NCI-H774 (cell line): ENCODE results near the gene PDPK1.
"Not testable (repeated sequence)": the region's sequence is repeated elsewhere in the genome, so short reads cannot be mapped to it uniquely, and the experiment has no call there.

Experiments used
- DNase-seq: peaks from one replicate; lab custom pipeline; 2025; lab: John Stamatoyannopoulos, UW

Gene PDPK1

DNA sequence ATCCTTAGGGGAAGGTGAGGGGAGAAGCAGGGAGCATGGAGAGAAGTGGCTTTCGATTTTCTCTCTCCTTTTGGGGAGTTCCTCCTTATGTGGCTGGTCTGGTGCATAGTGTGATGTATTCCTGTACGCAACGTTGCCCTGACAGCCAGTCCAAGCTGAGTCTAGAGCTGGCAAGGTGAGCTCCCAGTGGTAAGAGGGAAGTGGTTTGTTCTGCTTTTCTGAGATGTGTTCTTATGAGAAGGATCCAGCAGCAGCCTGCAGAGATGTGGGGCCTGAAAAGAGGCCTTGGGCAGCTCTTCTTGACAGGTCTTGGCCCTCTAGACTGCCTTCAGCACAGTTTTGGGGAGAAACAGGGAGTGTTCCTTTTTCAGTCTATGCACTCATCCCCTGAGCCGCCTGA is 3.1 kb downstream of the PDPK1 start:
- not testable (repeated sequence) for DNase-seq

DNA sequence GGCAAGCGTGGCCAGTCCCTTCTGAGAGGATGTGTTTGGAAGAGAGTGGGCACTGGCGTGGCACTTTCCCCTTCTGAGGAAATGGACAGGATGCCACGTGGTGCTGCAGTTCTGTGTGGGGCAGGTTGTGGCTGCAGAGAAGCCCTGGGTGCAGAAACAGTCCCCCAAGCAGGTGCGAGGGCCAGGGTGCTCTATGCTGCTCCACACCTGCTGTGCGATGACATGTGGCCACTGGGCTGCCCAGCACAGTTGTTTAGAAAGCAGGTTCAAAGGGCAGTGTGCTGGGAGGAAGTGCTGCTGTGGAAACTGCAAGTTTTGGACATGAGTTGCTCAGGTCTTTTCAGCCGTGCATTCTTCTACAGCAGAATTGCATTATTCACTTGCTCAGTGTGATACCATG is 3.6 kb downstream of the PDPK1 start:
- not testable (repeated sequence) for DNase-seq

DNA sequence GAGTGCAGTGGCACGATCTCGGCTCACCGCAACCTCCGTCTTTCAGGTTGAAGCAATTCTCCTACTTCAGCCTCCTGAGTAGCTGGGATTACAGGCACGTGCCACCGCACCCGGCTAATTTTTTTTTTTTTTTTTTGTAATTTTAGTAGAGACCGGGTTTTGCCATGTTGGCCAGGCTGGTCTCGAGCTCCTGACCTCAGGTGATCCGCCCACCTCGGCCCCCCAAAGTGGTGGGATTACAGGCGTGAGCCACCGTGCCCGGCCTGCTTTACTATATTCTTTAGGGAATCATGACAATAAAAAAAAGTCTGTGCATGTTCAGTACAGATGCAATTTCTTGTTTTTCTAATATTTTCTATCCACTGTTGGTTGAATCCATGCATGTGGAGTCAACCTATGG is 6.0 kb downstream of the PDPK1 start:
- DNase-seq = not testable (repeated sequence)

DNA sequence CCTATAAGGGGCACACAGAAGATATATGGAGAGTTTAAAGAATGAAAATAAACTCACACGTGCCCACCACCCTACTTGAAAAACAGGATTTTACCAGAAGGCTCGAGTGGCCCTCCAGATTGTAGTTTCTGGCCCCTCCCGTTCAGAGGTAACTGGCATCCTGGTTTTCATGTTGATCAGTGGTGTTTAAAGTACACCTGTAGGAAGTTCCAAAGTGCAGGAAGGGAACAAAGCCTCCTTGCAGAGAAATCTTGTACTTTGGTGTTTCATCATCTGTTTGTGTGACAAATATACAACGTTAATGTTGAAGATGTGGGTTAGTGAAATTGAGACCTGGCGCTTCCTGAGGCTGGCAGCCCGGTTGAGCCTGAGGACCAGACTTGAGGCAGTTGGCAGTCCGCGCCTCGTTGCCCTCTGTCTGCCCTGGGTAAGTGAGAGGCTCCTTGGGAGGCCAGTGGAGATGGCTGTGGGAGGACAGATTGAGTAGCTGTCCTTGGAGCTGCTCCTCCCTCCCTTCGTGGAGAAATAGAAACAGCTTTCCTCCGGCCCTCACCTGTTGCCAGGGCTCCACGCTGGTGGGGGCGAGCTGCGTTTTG is 12.6 kb downstream of the PDPK1 start:
- DNase-seq = not testable (repeated sequence)

DNA sequence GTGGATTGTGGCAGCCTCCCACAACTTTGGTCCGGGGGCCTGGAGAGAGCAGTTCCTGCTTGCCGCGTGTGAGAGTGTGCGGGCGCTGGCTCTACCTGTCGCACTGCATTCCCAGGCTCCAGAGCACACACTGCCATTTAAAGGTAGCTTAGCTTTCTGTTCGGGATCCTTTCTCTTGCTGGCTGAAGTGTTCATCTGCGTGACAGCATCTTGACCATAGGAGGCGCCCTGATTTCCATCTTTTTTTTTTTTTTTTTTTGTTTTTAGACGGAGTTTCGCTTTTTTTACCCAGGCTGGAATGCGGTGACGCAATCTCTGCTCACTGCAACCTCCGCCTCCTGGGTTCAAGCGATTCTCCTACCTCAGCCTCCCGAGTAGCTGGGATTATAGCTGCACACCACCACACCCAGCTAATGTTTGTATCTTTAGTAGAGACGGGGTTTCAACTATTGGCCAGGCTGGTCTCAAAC is 13.6 kb downstream of the PDPK1 start:
- DNase-seq = not testable (repeated sequence)

DNA sequence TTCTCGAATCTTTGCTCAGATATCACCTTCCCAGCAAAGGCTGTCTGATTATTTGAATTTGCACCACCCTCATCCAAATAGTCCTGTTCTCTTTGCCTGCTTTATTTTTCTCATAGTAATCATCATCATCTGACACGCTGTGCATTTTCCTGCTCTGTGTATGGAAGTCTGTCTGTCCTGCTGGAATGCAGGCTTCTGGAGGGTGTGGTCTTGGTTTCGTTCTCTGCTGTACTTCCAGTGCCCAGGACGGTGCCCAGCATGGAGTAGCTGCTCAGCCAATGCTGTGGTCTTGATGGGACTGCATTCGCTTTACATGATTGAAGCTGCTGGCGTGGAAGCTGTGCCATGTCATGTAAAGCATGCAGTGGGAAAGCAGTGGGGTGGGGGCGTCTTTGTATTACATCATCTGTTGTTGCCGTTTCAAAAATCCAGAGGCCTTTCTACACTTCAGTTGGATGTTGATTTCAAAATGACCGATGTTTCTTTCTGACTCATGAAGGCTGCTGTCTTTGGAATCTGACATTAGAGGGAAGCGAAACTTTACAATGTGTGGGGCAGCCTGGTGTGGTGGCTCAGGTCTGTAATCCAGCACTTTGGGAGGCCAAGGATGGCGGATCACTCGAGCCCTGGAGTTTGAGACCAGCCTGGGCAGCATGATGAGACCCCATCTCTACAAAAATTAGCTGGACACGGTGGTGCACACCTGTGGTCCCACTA is 17.0 kb downstream of the PDPK1 start:
- not testable (repeated sequence) for DNase-seq

DNA sequence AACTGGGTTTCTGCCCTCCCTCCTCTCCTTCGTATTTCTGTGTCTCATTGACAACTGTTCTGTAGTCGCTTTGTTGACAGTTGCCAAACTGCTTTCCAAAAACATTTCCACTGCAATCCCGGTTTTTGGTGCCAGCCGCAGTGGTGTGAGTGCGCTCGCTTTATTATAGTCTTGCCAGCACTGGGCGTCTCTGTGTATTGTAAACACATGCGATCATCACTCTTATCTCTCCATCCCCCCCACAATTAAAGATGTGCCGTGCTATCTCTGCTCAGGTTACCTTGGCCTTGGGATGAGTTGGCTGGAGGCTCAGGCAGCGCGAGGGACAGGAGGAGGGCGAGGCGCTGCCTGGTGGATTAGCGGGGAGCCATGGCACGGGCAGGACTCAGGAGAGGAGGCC is 19.3 kb downstream of the PDPK1 start:
- not testable (repeated sequence) for DNase-seq

DNA sequence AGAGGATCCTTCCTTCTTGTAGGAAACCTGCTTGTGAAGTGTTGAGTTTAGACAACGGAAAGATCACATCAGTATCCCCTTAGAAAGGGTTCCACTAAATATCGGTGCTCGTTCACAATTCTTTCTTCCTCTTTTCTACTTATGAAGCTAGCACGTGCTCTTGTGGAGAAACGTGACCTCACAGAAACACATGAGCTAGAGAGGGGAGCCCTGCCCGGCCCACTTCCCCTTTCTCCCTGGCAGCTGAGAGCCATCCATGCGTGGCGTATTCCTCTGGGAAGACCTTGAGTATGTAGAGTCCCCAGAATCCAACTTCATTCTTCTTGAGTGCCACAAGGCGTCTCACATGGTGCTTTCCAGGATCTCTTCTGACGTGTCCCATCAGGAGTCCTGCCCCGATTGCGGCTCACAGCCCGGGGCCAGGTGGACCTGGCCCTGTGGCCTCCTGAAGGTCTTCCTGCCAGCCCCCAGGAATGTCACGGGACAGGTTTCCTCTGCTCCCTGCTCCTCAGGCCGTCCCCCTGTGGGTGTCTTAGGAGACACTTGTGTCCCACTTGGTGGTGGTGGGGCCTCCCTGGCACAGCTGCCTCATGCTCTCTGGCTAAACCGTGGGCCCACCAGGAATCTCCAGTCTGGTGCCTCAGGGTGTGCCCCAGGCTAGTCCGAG is 22.4 kb downstream of the PDPK1 start:
- not testable (repeated sequence) for DNase-seq

DNA sequence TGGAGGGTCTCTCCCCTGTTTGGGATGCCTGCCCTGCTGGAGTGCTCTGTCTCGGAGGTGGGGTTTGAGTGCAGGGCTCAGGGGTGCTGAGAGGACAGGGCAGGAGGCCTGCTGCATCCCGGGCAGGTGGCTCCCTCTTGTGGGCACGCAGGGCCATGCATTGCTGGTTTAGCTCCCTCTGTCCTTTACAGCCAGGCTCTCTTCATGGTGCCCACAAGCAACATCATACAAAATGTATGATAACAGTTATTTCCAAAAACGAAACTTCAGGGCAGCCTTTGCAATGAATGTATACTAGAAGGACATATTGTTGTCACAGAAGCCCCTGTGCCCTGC is 22.9 kb downstream of the PDPK1 start:
- DNase-seq = not testable (repeated sequence)

DNA sequence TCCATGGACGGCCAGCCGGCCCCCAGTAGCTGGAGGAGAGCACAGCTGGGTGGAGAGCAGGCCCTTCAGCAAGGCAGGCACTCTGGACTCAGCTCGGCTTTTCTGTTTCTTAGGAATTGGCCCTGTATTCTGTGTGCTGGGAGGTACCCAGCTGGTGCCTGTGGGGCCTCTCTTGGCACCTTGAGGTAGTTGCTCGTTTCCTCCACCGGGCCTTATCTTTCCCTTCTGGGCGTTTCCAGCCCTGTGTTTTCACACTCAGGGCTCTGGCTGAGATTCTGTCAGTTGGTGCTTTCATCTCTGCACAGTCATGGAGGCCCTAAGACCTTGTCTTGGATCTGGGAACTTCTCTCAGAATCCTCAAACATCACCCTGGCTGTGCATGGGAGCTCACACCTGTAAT is 29.7 kb downstream of the PDPK1 start:
- not testable (repeated sequence) for DNase-seq

DNA sequence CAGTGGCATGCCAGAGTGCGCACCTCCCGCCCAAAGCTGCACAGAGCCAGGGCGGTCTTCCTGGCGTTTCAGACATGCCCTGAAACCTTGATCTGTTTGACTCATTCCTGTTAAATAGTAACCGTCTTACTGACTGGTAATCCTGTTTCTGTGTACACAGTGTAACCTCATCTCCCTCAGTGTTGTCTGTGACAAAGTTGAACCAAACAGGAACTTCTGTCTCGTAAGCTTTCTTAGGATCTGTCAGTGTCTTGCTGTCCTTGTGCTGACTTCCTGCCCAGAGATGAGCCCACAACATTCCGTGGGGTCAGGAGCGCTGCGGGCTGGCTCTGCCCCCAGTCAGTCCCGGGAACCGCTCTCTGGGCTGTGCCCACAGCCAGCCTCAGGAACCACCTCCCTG is 30.8 kb downstream of the PDPK1 start:
- DNase-seq = not testable (repeated sequence)

DNA sequence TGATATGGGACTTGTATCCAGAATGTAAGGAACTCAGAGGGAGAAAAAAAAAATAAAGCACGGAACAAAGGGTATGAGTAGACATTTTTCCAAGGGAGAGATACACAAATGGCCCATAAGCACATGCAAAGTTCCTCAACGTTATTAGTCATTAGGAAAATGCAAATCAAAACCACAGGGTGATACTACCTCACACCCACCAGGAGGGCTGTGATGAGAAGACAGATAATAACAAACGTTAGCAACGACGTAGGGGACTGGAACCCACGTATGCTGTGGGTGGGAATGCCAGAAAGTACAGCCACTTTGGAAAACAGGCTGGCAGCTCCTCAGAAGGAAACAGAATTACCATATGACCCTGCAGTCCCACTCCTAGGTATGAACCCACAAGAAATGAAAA is 34.9 kb downstream of the PDPK1 start:
- DNase-seq = not testable (repeated sequence)

DNA sequence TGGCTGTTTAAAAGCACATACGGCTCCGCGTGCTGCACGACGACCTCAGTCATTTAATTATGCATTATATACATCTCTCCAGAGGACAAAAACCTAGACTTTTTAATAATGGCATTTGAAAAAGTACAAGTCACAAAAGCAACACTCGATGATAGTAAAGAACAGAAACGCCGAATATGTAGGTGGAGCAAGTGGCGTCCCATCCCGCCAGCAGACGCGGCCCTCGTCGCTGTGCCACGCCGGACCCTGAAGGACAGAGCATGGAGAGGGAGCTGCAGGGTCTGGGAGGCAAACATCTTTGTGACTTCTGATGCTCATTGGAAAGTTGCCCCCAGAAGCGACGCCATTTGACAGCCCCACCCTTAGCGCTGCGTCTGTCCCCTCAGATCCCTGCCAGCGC is 38.0 kb downstream of the PDPK1 start:
- not testable (repeated sequence) for DNase-seq

DNA sequence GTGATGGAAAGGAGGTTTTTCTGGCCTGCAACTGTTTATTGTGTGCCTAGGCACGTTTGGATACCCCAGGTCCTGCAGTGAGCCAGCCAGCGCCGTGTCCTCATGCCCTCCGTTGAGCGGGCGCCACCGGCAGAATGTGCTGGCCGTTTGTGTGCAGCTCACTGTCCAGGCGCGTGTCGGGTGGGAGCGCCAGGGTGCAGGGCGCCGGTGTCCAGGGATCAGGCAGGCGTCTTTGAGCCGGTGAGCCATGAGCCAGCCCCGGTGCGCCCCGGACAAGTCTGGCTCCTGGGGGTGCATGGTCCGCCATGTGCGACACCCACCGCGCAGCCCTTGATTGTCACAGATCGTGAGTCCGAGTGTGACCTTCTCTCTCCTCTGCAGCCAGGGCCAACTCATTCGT is 39.2 kb downstream of the PDPK1 start:
- DNase-seq = not testable (repeated sequence)

DNA sequence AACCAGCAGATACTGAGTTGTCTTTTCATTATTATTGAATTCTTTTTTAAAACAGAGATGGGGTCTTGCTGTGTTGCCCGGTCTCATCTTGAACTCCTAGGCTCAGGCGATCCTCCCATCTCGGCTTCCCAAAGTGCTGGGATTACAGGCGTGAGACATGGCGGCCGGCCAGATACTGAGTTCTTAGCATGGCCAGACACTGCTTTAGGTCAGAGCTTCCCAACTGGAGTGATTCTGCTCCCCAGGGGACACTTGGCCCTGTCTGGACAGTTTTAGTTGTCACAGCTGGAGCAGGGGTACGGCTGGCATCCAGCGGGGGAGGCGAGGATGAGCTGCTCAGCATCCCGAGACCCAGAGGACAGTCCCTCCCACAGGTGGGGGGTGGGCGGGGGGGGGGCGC is 41.1 kb downstream of the PDPK1 start:
- DNase-seq = not testable (repeated sequence)

DNA sequence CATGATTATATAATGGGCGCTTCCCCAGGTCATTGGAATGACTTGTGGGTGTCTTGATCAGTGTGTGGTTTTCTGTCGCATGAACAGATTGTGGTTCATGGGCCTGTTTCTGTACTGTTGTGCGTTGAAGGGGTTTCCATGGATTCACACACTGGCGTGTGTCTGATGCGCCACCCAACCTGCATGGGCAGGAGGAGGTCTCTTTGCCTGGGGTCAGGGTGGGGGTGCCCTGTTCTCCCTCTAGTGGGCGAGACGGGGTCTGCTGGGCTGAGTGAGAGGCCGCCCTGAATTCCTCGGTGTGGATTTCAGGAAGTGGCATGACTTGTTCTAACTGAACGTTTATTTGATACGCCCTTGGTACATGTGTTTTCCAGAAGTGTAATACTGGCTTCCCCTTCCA is 42.3 kb downstream of the PDPK1 start:
- not testable (repeated sequence) for DNase-seq

DNA sequence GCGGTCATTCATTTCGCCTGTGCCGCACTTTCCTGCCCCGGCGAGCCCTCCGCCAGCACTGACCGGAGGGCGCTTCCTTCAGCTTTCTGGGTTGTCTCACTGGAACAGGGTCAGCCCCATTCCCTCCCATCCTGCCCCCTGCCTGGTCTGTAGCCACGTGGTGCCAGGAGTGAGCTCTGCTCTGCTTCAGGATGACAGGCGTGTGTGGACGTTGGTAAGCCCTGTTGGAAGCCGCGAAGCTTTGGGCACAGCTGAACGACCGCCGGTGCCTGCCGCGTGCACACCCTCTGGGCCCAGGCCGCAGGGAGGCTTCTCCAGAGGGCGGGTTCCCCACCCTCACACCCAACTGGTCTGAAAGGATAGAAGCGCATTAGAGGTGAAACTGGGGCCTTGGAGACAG is 43.0 kb downstream of the PDPK1 start:
- not testable (repeated sequence) for DNase-seq

DNA sequence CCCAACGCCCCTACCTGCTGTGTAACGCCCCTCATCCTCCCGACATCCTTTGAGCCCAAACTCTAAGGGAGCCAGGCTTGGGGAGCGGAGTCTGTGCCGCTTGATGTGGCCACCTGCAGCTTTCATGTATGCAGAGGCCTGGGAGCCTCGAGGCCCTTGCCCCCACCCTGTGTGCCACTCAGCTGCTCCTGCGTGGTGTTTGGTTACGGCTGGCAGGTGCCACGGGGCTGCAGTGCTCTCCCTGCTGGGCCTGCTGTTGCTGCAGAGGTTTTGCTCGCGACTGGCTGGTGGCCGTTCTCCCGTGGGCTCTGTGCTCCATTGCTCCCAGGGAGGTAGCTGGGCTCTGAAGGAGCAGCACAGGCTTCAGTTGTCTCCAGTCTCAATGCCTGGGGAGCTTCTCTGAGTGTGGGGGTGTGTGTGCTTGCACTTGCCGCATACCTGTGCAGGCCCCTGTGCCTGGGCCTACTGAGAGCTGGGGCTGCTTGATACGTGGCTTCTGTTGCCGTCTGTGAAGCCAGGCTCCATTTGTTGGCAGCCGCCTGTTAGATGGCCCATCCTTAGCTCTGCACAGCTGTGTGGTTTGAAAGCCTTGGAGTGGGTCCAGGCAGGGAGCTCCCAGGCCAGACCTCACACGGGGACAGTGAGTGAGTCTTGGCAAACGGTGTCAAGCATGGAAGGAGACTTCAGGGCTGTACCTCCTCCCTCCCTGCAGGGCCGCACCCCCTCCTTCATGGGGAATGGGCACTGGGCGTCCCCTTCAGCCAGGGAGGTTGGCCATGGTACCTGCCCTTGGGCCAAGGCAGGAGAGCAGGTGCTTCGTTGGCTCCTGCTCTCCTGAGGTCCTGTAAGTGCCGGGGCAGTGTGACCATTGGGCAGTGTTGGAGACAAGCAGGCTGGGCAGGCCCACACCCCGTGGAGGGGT is 47.2 kb downstream of the PDPK1 start:
- DNase-seq = no peak

DNA sequence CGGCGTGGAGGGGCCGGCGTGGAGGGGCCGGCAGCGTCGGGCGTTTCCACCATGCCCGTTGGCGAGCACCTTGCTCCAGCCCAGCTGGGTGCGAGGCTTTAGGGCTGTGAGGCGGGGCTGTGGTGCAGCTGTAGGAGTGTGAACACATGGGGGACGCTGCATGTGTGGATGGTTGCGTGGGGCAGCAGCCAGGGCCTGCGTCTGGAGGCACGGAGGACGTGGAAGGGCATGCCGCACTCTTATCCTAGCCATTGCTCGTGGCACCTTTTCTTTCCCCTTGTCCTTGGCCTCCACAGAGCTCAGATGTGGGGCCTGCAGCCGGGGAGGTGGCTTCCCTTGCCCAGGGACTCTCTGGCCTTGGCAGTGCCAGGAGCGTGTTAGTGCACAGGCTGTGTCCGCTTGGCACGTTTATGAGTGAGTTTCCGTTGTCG is 47.8 kb downstream of the PDPK1 start:
- DNase-seq = no peak

DNA sequence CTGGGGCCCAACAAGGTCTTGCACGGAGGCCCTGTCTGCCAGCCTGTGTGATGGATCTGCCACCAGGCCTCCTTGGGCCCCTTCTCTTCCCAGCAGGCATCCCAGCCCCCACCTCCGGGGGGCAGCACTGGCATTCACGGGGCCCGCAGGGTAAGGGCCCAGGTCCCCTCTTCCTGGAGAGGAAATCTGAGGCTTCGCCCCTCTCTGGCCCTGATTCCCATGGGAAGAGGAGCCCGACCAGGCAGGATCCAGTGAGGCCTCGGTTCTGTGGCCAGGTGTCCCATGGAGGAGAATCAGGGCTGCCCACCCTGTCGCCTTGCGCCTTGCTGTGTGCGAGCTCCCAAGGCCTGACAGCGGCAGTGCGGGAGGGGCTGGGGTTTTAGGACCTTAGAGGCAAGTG is 48.4 kb downstream of the PDPK1 start:
- DNase-seq = no peak

DNA sequence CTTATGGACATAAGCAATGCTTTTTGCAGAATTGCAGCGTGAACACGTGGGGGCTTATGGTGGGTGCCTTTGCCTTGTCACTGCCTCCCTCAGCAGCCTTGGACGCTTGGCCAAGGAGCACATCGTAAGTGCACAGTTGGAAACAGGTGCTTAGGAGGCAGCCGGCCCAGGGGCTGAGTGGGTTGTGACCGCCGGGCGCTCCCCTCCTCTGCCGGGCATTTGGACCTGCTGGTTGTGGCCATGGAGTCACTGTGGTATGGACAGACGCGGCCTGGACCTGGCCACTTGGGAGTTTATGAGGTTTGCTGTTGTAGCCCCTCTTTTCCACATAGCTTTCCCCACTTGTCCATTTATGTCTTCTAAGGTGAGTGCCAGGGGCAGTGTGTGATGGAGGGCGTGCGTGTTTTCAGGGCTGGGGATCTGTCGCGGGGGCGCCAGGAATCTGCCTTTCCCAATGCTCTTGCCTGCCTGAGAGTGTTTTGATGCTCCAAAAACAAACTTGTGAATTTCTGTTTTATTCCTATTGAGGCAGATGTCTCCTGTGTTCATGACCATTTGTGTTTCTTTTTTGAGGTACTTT is 49.2 kb downstream of the PDPK1 start:
- no peak for DNase-seq
